GM12878 (cell line): ENCODE data around the gene SF3B5. TPM values are rescaled to one million over a fixed set of nuclear protein-coding genes. Genes with fewer than 3 reads are reported as not detected.

Experiments used
- ATAC-seq: fragments of 200-7000 bp; cut with Tn5 transposase; 3 replicates; pipeline ENCODE4 v1.9.1; 2020; ENCODE audit warnings: mild to moderate bottlenecking, moderate library complexity
- BruUV-seq: library from RNA; stranded (reverse); fragments of 400-500 nt; replicated peaks from 2 replicates; lab custom pipeline; 2021; lab: Mats Ljungman, UMichigan
- CTCF ChIA-PET: fragments of 300-600 bp; sonication (Branson Sonifier 250); formaldehyde crosslinking; extraction: SDS; loops from one replicate; lab custom pipeline; 2021; ENCODE audit warnings: inconsistent platforms; lab: Yijun Ruan, JAX
- POLR2A ChIA-PET: fragments of 350-600 bp; formaldehyde crosslinking; extraction: SDS; loops from one replicate; lab custom pipeline; 2021; ENCODE audit warnings: inconsistent platforms; lab: Charles Lee
- RAD21 ChIA-PET: fragments of 300-600 bp; sonication (Branson Sonifier 250); formaldehyde crosslinking; loops from one replicate; lab custom pipeline; 2023; ENCODE audit warnings: antibody characterized with exemption; ENCODE audit not compliant: unreplicated experiment; lab: Charles Lee
- SMC1A ChIA-PET: fragments of 300-600 bp; sonication (Branson Sonifier 250); formaldehyde crosslinking; loops from one replicate; lab custom pipeline; 2023; ENCODE audit not compliant: unreplicated experiment, uncharacterized antibody; lab: Charles Lee
- DNase-seq: peaks from one replicate; pipeline ENCODE4 v3.0.0-alpha.2; 2011; ENCODE audit warnings: low read depth, low spot score
- FAIRE-seq: peaks from 3 replicates; lab custom pipeline; 2011; peaks lifted over from hg19 to GRCh38; lab: Jason Lieb, UNC
- H2AFZ ChIP-seq: 2 replicates; pipeline ENCODE4 v1.6.0; 2011; ENCODE audit warnings: low read depth, low read length, control low read depth; ENCODE audit not compliant: control insufficient read depth
- H3K27ac ChIP-seq: 2 replicates; pipeline ENCODE4 v1.5.1; 2011; ENCODE audit warnings: control low read depth; ENCODE audit not compliant: control insufficient read depth, insufficient read depth
- H3K27me3 ChIP-seq, 2 experiments: replicated peaks in 1 of 2; 2 replicates each; pipeline versions ENCODE4 v1.6.0 to v1.6.1; 2011; ENCODE audit warnings: low read length in 1 of 2; ENCODE audit not compliant: control insufficient read depth in 2 of 2, insufficient read depth in 2 of 2
- H3K36me3 ChIP-seq, 2 experiments: 2 replicates each; pipeline ENCODE4 v1.5.1; 2011; ENCODE audit warnings: low read length in 1 of 2; ENCODE audit not compliant: control insufficient read depth in 2 of 2, insufficient read depth in 2 of 2
- H3K4me1 ChIP-seq: 2 replicates; pipeline ENCODE4 v1.6.1; 2011; ENCODE audit warnings: mild to moderate bottlenecking, low read length, moderate library complexity, mixed read lengths; ENCODE audit not compliant: control insufficient read depth, insufficient read depth
- H3K4me2 ChIP-seq: 2 replicates; pipeline ENCODE4 v1.6.0; 2011; ENCODE audit warnings: control low read depth; ENCODE audit not compliant: control insufficient read depth, insufficient read depth
- H3K4me3 ChIP-seq: fragments of 200-600 bp; sonication (generic); 2 replicates; pipeline ENCODE4 v1.5.1; 2016
- H3K79me2 ChIP-seq: 2 replicates; pipeline ENCODE4 v1.6.0; 2011; ENCODE audit warnings: low read length; ENCODE audit not compliant: control insufficient read depth, insufficient read depth
- H3K9ac ChIP-seq: 2 replicates; pipeline ENCODE4 v1.8.0; 2011; ENCODE audit warnings: low read length, control low read depth, mixed read lengths; ENCODE audit not compliant: control insufficient read depth, insufficient read depth
- H3K9me3 ChIP-seq: replicated peaks from 3 replicates; pipeline ENCODE4 v1.5.1; 2011; ENCODE audit warnings: mild to moderate bottlenecking, low read length; ENCODE audit not compliant: control insufficient read depth, insufficient read depth
- H4K20me1 ChIP-seq: 2 replicates; pipeline ENCODE4 v1.6.0; 2011; ENCODE audit not compliant: control insufficient read depth, insufficient read depth
- ATF7 ChIP-seq: fragments of 450-650 bp; IDR thresholded peaks from 2 replicates; pipeline ENCODE4 v1.6.1; 2016; ENCODE audit warnings: low read depth, mild to moderate bottlenecking
- BACH1 ChIP-seq: fragments of 450-650 bp; IDR thresholded peaks from 2 replicates; pipeline ENCODE4 v1.6.1; 2017; ENCODE audit warnings: mild to moderate bottlenecking, borderline replicate concordance
- BHLHE40 ChIP-seq, 2 experiments: fragments of 450-650 bp in 1 of 2; IDR thresholded peaks; 2 replicates each; pipeline ENCODE4 v1.6.1; 2011 to 2017; ENCODE audit warnings: low read depth in 2 of 2, borderline replicate concordance in 1 of 2, improper control_type of control experiment in 1 of 2, low read length in 1 of 2, mild to moderate bottlenecking in 1 of 2
- CEBPB ChIP-seq, 2 experiments: fragments of 150-350 bp in 1 of 2; IDR thresholded peaks; 2 replicates each; pipeline ENCODE4 v1.6.1; 2012 to 2014; ENCODE audit warnings: low read depth in 2 of 2, low read length in 2 of 2, borderline replicate concordance in 1 of 2, inconsistent platforms in 1 of 2
- CHD4 ChIP-seq: fragments of 200-600 bp; sonication (generic); IDR thresholded peaks from 2 replicates; pipeline ENCODE4 v1.6.1; 2016; ENCODE audit warnings: mild to moderate bottlenecking
- CREM ChIP-seq: IDR thresholded peaks from 2 replicates; pipeline ENCODE4 v1.6.1; 2014; ENCODE audit warnings: antibody characterized with exemption, low read depth
- EP300 ChIP-seq, 2 experiments: fragments of 150-350 bp in 1 of 2; IDR thresholded peaks; 2 replicates each; pipeline ENCODE4 v1.6.1; 2011 to 2012; ENCODE audit warnings: low read depth in 2 of 2, low read length in 2 of 2, borderline replicate concordance in 1 of 2, improper control_type of control experiment in 1 of 2, inconsistent platforms in 1 of 2; ENCODE audit not compliant: control insufficient read depth in 1 of 2
- IRF4 ChIP-seq: IDR thresholded peaks from 2 replicates; pipeline ENCODE4 v1.6.1; 2011; ENCODE audit warnings: low read depth, low read length
- JUNB ChIP-seq: IDR thresholded peaks from 2 replicates; pipeline ENCODE4 v1.6.1; 2016; ENCODE audit warnings: antibody characterized with exemption, mild to moderate bottlenecking
- NR2F1 ChIP-seq: fragments of 450-650 bp; conservative IDR thresholded peaks from 2 replicates; pipeline ENCODE4 v1.6.1; 2017; ENCODE audit warnings: mild to moderate bottlenecking
- POLR2AphosphoS5 ChIP-seq: IDR thresholded peaks from 2 replicates; pipeline ENCODE4 v1.6.1; 2011; ENCODE audit warnings: mild to moderate bottlenecking, low read length, inconsistent platforms
- POU2F2 ChIP-seq: IDR thresholded peaks from 3 replicates; pipeline ENCODE4 v1.6.1; 2011; ENCODE audit warnings: low read depth, mild to moderate bottlenecking, low read length, borderline replicate concordance
- TARDBP ChIP-seq: IDR thresholded peaks from 2 replicates; pipeline ENCODE4 v1.6.1; 2016; ENCODE audit warnings: borderline replicate concordance
- TCF3 ChIP-seq: IDR thresholded peaks from 2 replicates; pipeline ENCODE4 v1.6.1; 2012; ENCODE audit warnings: low read depth, mild to moderate bottlenecking, low read length, borderline replicate concordance; ENCODE audit not compliant: insufficient read depth
- WGBS: methylation state at CpG from one replicate; pipeline ENCODE4 v1.1.6; 2016; ENCODE audit warnings: low lambda C conversion rate; ENCODE audit not compliant: insufficient replicate concordance, insufficient coverage; ENCODE audit errors: missing lambda C conversion rate; 5-methylcytosine and 5-hydroxymethylcytosine counted together
- in situ Hi-C: fragments of 300-500 bp; cut with MboI; formaldehyde crosslinking; loops from 9 replicates; pipeline ENCODE4 v1.14.3; 2018; ENCODE audit warnings: mixed read lengths
- intact Hi-C: fragments of 100-400 bp; cut with micrococcal nuclease; formaldehyde crosslinking; loops from one replicate; pipeline ENCODE4 v1.14.2; 2022; ENCODE audit not compliant: unreplicated experiment
- polyA plus RNA-seq, 11 experiments: library from polyadenylated mRNA; depleted of rRNA in 4 of 11; unstranded in 6 of 11; stranded (reverse) in 5 of 11; fragments of >200 nt; fragmentation: Nextera tagmentation in 4 of 11; fragmentation: Illumina TruSeq in 1 of 11; extraction: Ambion mirVana in 4 of 11; extraction: Trizol in 1 of 11; gene quantifications; 1 replicate in 1 of 11; 2 replicates in 10 of 11; pipeline versions ENCODE4 v1.2.1 to v1.2.3, GENCODE V29; 2011 to 2016; ENCODE audit warnings: inconsistent platforms in 2 of 11, missing spikeins in 2 of 11, low read depth in 1 of 11
- total RNA-seq, 4 experiments: library from RNA; depleted of rRNA in 3 of 4; stranded (reverse); fragments of >200 nt in 3 of 4; fragmentation: Illumina TruSeq in 1 of 4; extraction: Trizol in 1 of 4; gene quantifications; 2 replicates each; pipeline versions ENCODE4 v1.2.1 to v1.2.3, GENCODE V29; 2013 to 2021
- TF ChIP-seq, protein P1 (sequence below): IDR thresholded peaks from 2 replicates; pipeline ENCODE4 v1.6.1; 2012; ENCODE audit warnings: low read depth, low read length, improper control_type of control experiment
- TF ChIP-seq, protein P2 (sequence below): fragments of 450-650 bp; IDR thresholded peaks from 2 replicates; pipeline ENCODE4 v1.6.1; 2017; ENCODE audit warnings: mild to moderate bottlenecking, moderate library complexity

Gene SF3B5
- total and polyA plus RNA-seq, 10 of the 15 experiments (the other 5 are each of a cell fraction or from before 2014, with no cell fraction given), result 220 to 864 (median 341) TPM

DNA sequence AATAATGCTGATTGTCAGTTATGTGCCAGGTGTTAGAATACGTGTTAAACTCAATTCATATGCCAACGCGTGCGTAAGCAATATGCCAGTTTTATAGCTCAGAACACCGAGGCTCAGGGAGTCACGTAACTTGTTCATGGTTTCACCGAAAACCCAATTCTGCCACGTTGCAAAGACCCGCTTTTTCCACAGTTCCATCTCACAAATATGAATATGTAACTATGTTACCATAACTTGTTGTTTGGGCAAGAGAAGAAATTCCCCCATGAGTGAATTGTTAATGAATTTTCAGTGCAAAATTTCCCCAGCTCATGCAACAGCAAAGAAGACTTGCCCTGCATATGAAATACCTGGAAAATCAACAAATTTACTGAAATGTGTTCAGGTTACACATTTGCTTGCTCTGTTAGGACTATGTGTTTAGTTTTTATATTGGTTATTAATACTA lies 30.1 kb downstream of the SF3B5 start:
- RAD21 ChIA-PET, result interaction anchor here (0.7 to 4.4 kb wide), 16 partner anchors 9 to 489 kb away, joined by 3 to 36 read pairs (median 4); partner anchors contain the start of genes LTV1 and STX11
- SMC1A ChIA-PET, result interaction anchor here (0.9 to 4.7 kb wide), 16 partner anchors 8 to 154 kb away, joined by 3 to 54 read pairs (median 4); partner anchors contain the start of gene SF3B5
- peak; percentile 9 for ATAC-seq
- H3K4me2 ChIP-seq, result peak overlapping the region; percentile 77
- no peak for FAIRE-seq
- peaks cover 20% of the 10 kb centered on the region for H3K79me2 ChIP-seq
- no TSS peak for BruUV-seq
- H3K9me3 ChIP-seq, result no peaks in the 10 kb centered on the region; the same call in 1 of the 3 replicates
- peak; percentile 28; the same call in 1 of the 2 replicates for TF ChIP-seq IRF4
- TF ChIP-seq CHD4, result no peak
- peak; percentile 61; the same call in 1 of the 2 replicates for TF ChIP-seq BACH1
- TF ChIP-seq EP300 (IDR thresholded peaks at IDR 0.05; ENCODE audit: borderline replicate concordance in 1 of 2, control insufficient read depth in 1 of 2, low read depth in 2 of 2, low read length in 2 of 2), result peak in 1 of 2 experiments; percentile 64; a peak in 2 of 4 replicates
- TF ChIP-seq NR2F1, result no peak
- 0 out of 3 replicates have a peak, but pooled peaks have one; percentile 57 for TF ChIP-seq POU2F2
- no peak for TF ChIP-seq TARDBP
- 0 out of 2 replicates have a peak, but pooled peaks have one; percentile 19 for TF ChIP-seq TCF3
- 0 out of 2 replicates have a peak, but pooled peaks have one; percentile 40 for TF ChIP-seq ATF7
- TF ChIP-seq, protein P1, sequence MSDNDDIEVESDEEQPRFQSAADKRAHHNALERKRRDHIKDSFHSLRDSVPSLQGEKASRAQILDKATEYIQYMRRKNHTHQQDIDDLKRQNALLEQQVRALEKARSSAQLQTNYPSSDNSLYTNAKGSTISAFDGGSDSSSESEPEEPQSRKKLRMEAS, result peak; percentile 23; the same call in 1 of the 2 replicates
- 0 out of 2 replicates have a peak, but pooled peaks have one; percentile 39 for TF ChIP-seq CREM
- TF ChIP-seq CEBPB (IDR thresholded peaks at IDR 0.05; ENCODE audit: borderline replicate concordance in 1 of 2, low read depth in 2 of 2, low read length in 2 of 2), result no peak
- TF ChIP-seq POLR2AphosphoS5, result peak; percentile 20; the same call in 1 of the 2 replicates
- TF ChIP-seq, protein P2, sequence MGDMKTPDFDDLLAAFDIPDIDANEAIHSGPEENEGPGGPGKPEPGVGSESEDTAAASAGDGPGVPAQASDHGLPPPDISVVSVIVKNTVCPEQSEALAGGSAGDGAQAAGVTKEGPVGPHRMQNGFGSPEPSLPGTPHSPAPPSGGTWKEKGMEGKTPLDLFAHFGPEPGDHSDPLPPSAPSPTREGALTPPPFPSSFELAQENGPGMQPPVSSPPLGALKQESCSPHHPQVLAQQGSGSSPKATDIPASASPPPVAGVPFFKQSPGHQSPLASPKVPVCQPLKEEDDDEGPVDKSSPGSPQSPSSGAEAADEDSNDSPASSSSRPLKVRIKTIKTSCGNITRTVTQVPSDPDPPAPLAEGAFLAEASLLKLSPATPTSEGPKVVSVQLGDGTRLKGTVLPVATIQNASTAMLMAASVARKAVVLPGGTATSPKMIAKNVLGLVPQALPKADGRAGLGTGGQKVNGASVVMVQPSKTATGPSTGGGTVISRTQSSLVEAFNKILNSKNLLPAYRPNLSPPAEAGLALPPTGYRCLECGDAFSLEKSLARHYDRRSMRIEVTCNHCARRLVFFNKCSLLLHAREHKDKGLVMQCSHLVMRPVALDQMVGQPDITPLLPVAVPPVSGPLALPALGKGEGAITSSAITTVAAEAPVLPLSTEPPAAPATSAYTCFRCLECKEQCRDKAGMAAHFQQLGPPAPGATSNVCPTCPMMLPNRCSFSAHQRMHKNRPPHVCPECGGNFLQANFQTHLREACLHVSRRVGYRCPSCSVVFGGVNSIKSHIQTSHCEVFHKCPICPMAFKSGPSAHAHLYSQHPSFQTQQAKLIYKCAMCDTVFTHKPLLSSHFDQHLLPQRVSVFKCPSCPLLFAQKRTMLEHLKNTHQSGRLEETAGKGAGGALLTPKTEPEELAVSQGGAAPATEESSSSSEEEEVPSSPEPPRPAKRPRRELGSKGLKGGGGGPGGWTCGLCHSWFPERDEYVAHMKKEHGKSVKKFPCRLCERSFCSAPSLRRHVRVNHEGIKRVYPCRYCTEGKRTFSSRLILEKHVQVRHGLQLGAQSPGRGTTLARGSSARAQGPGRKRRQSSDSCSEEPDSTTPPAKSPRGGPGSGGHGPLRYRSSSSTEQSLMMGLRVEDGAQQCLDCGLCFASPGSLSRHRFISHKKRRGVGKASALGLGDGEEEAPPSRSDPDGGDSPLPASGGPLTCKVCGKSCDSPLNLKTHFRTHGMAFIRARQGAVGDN, result peak; percentile 27; the same call in 1 of the 2 replicates
- TF ChIP-seq BHLHE40 (IDR thresholded peaks at IDR 0.05; ENCODE audit: borderline replicate concordance in 1 of 2, low read depth in 2 of 2, low read length in 1 of 2), result 0 out of 4 replicates have a peak, but pooled peaks of 1 of the 2 experiments have one; percentile 23
- TF ChIP-seq JUNB, result no peak
- no peaks in the 10 kb centered on the region for H4K20me1 ChIP-seq
- H3K4me3 ChIP-seq, result peak overlapping the region; percentile 85
- intact Hi-C loops, result no loop called here
- H3K36me3 ChIP-seq, result no peaks in the 10 kb centered on the region
- WGBS, result 1% methylated on average over 9 of the region's 9 CpGs
- H3K27ac ChIP-seq, result peak overlapping the region; percentile 94
- CTCF ChIA-PET, result interaction anchor here (0.6 to 3.8 kb wide), 12 partner anchors 10 to 153 kb away, joined by 3 to 17 read pairs (median 6); partner anchors contain the start of gene SF3B5
- DNase-seq, result peak; percentile 44
- H3K27me3 ChIP-seq, result no peaks in the 10 kb centered on the region
- peak overlapping the region; percentile 93 for H3K9ac ChIP-seq
- POLR2A ChIA-PET, result interaction anchor here (0.6 to 5.7 kb wide), 15 partner anchors 8 to 1746 kb away, joined by 3 to 47 read pairs (median 4); partner anchors contain the start of gene SF3B5
- peaks cover 10% of the 10 kb centered on the region for H3K4me1 ChIP-seq
- H2AFZ ChIP-seq, result peak overlapping the region; percentile 86
- in situ Hi-C loops, result no loop called here
